HepG2 (cell line): ENCODE data around the gene TESK1. TPM values are rescaled to one million over a fixed set of nuclear protein-coding genes. Genes with fewer than 3 reads are reported as not detected.

ENCODE experiments used
- ATM ChIP-seq: fragments of 450-650 bp; IDR thresholded peaks from 2 replicates; pipeline ENCODE4 v1.7.1; 2017; ENCODE audit warnings: mild to moderate bottlenecking, borderline replicate concordance
- CEBPG ChIP-seq: IDR thresholded peaks from 2 replicates; pipeline ENCODE4 v1.6.1; 2016
- DNMT3B ChIP-seq: conservative IDR thresholded peaks from 2 replicates; pipeline ENCODE4 v1.6.1; 2016; ENCODE audit warnings: missing biosample characterization, control low read depth
- FOSL2 ChIP-seq: sonication (generic); formaldehyde crosslinking; IDR thresholded peaks from 2 replicates; pipeline ENCODE4 v1.4.0; 2020; ENCODE audit warnings: missing genetic modification reagents
- HOXA3 ChIP-seq: sonication (generic); formaldehyde crosslinking; IDR thresholded peaks from 2 replicates; pipeline ENCODE4 v1.5.0; 2020; ENCODE audit warnings: missing genetic modification reagents
- MLLT10 ChIP-seq: sonication (generic); formaldehyde crosslinking; IDR thresholded peaks from 2 replicates; pipeline ENCODE4 v1.4.0; 2020; ENCODE audit warnings: missing genetic modification reagents
- NCOA1 ChIP-seq: sonication (generic); formaldehyde crosslinking; IDR thresholded peaks from 2 replicates; pipeline ENCODE4 v1.9.0; 2021; ENCODE audit warnings: missing genetic modification reagents
- NFRKB ChIP-seq: fragments of 450-650 bp; IDR thresholded peaks from 2 replicates; pipeline ENCODE4 v1.6.1; 2017
- NFYB ChIP-seq: sonication (generic); formaldehyde crosslinking; IDR thresholded peaks from 2 replicates; pipeline ENCODE4 v1.4.0; 2020; ENCODE audit warnings: missing genetic modification reagents
- NR2F2 ChIP-seq: IDR thresholded peaks from 2 replicates; pipeline ENCODE4 v1.6.1; 2012; ENCODE audit warnings: low read depth, inconsistent platforms, borderline replicate concordance
- PRDM15 ChIP-seq: sonication (generic); formaldehyde crosslinking; IDR thresholded peaks from 2 replicates; pipeline ENCODE4 v1.4.0; 2020; ENCODE audit warnings: missing genetic modification reagents
- RCOR2 ChIP-seq: IDR thresholded peaks from 2 replicates; pipeline ENCODE4 v1.6.1; 2016; ENCODE audit warnings: missing biosample characterization, missing genetic modification reagents
- RORA ChIP-seq: sonication (generic); formaldehyde crosslinking; IDR thresholded peaks from 2 replicates; pipeline ENCODE4 v1.5.0; 2020; ENCODE audit warnings: mild to moderate bottlenecking, missing genetic modification reagents, moderate library complexity
- SETDB1 ChIP-seq: sonication (generic); formaldehyde crosslinking; IDR thresholded peaks from 2 replicates; pipeline ENCODE4 v1.5.1; 2020; ENCODE audit warnings: missing genetic modification reagents, mild to moderate bottlenecking, borderline replicate concordance
- SNRNP70 ChIP-seq: fragments of 200-400 bp; formaldehyde crosslinking; IDR thresholded peaks from 2 replicates; pipeline ENCODE4 v1.6.1; 2017; ENCODE audit warnings: mild to moderate bottlenecking, low read depth, low read length, moderate library complexity
- SP2 ChIP-seq: sonication (generic); formaldehyde crosslinking; IDR thresholded peaks from 2 replicates; pipeline ENCODE4 v1.5.1; 2020; ENCODE audit warnings: mild to moderate bottlenecking, missing genetic modification reagents
- ZBTB20 ChIP-seq: sonication (generic); formaldehyde crosslinking; IDR thresholded peaks from 2 replicates; pipeline ENCODE4 v1.8.1; 2023; ENCODE audit warnings: missing genetic modification reagents, low read depth, mild to moderate bottlenecking, borderline replicate concordance
- ZGPAT ChIP-seq: IDR thresholded peaks from 2 replicates; pipeline ENCODE4 v1.6.1; 2016; ENCODE audit warnings: mild to moderate bottlenecking
- ZNF225 ChIP-seq: sonication (generic); formaldehyde crosslinking; IDR thresholded peaks from 2 replicates; pipeline ENCODE4 v1.4.0; 2020; ENCODE audit warnings: mild to moderate bottlenecking, missing genetic modification reagents
- ZNF234 ChIP-seq: sonication (generic); formaldehyde crosslinking; conservative IDR thresholded peaks from 2 replicates; pipeline ENCODE4 v1.5.1; 2020; ENCODE audit warnings: mild to moderate bottlenecking, missing genetic modification reagents
- ZNF235 ChIP-seq: sonication (generic); formaldehyde crosslinking; IDR thresholded peaks from 2 replicates; pipeline ENCODE4 v1.8.1; 2023; ENCODE audit warnings: mild to moderate bottlenecking, missing genetic modification reagents, borderline replicate concordance
- ZNF253 ChIP-seq: sonication (generic); formaldehyde crosslinking; IDR thresholded peaks from 2 replicates; pipeline ENCODE4 v1.8.0; 2022; ENCODE audit warnings: mild to moderate bottlenecking, missing genetic modification reagents, borderline replicate concordance
- ZNF430 ChIP-seq: sonication (generic); formaldehyde crosslinking; IDR thresholded peaks from 2 replicates; pipeline ENCODE4 v1.9.0; 2021; ENCODE audit warnings: mild to moderate bottlenecking, missing genetic modification reagents
- ZNF7 ChIP-seq: IDR thresholded peaks from 2 replicates; pipeline ENCODE4 v1.6.1; 2016; ENCODE audit warnings: missing biosample characterization, missing genetic modification reagents
- ZSCAN25 ChIP-seq: sonication (generic); formaldehyde crosslinking; IDR thresholded peaks from 2 replicates; pipeline ENCODE4 v1.8.0; 2022; ENCODE audit warnings: mild to moderate bottlenecking, missing genetic modification reagents
- polyA plus RNA-seq, 8 experiments: library from polyadenylated mRNA; depleted of rRNA in 3 of 8; stranded (reverse) in 7 of 8; unstranded in 1 of 8; fragments of >200 nt; fragmentation: Illumina TruSeq in 4 of 8; extraction: Trizol in 4 of 8; gene quantifications; 2 replicates each; pipeline versions ENCODE4 v1.2.1 to v1.2.3, GENCODE V29; 2011 to 2016; ENCODE audit warnings: low read depth in 4 of 8, missing spikeins in 1 of 8, mixed read lengths in 1 of 8; ENCODE audit not compliant: insufficient read depth in 1 of 8
- total RNA-seq, 5 experiments: library from RNA; depleted of rRNA; stranded (reverse); fragments of >200 nt; fragmentation: Illumina TruSeq; extraction: Trizol; gene quantifications; 2 replicates each; pipeline ENCODE4 v1.2.3, GENCODE V29; 2016; ENCODE audit warnings: low read depth in 1 of 5
- TF ChIP-seq, protein P1 (sequence below), 2 experiments: fragments of 450-650 bp in 1 of 2; sonication (generic) in 1 of 2; formaldehyde crosslinking; IDR thresholded peaks; 2 replicates each; pipeline versions ENCODE4 v1.5.0 to v1.8.0; 2020 to 2022; ENCODE audit warnings: mild to moderate bottlenecking in 1 of 2, missing genetic modification reagents in 1 of 2

TESK1 gene
- total and polyA plus RNA-seq, 2 of the 13 experiments (the other 11 are each of a cell fraction or from before 2014, with no cell fraction given) = 7.3 to 13.6 TPM

GRCh38 chr9:35646533-35647265, 41.6 kb downstream of the TESK1 start (continued):
- no peak; the same call in 1 of the 2 replicates for TF ChIP-seq ZNF234 (CRISPR knock-in tag)
- peak; percentile 28; the same call in 1 of the 2 replicates for TF ChIP-seq FOSL2
- TF ChIP-seq DNMT3B (CRISPR knock-in tag) = no peak
- TF ChIP-seq RCOR2 = no peak
- TF ChIP-seq ZNF225 = peak; percentile 15; the same call in 1 of the 2 replicates
- TF ChIP-seq NFYB (CRISPR knock-in tag) = no peak
- TF ChIP-seq ZNF253 (CRISPR knock-in tag) = no peak
- TF ChIP-seq NR2F2 = no peak
- TF ChIP-seq, protein P1, sequence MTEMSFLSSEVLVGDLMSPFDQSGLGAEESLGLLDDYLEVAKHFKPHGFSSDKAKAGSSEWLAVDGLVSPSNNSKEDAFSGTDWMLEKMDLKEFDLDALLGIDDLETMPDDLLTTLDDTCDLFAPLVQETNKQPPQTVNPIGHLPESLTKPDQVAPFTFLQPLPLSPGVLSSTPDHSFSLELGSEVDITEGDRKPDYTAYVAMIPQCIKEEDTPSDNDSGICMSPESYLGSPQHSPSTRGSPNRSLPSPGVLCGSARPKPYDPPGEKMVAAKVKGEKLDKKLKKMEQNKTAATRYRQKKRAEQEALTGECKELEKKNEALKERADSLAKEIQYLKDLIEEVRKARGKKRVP (CRISPR knock-in tag; IDR thresholded peaks at IDR 0.05) = no peak
- TF ChIP-seq ZNF7 (CRISPR knock-in tag) = no peak
- TF ChIP-seq RORA (CRISPR knock-in tag) = no peak
- peak; percentile 85 for TF ChIP-seq ZGPAT
- no peak for TF ChIP-seq SP2 (CRISPR knock-in tag)
- no peak for TF ChIP-seq ATM
- peak; percentile 65; the same call in 1 of the 2 replicates for TF ChIP-seq ZSCAN25 (CRISPR knock-in tag)
- TF ChIP-seq SNRNP70 = no peak
- TF ChIP-seq PRDM15 (CRISPR knock-in tag) = no peak
- TF ChIP-seq ZNF430 = no peak
- TF ChIP-seq HOXA3 (CRISPR knock-in tag) = peak; percentile 73; the same call in 1 of the 2 replicates
- TF ChIP-seq SETDB1 (CRISPR knock-in tag) = no peak
- TF ChIP-seq CEBPG = peak; percentile 24; the same call in 1 of the 2 replicates
- TF ChIP-seq NFRKB = no peak
- TF ChIP-seq NCOA1 (CRISPR knock-in tag) = no peak
- TF ChIP-seq ZNF235 (CRISPR knock-in tag) = no peak
- no peak for TF ChIP-seq MLLT10 (CRISPR knock-in tag)
- TF ChIP-seq ZBTB20 (CRISPR knock-in tag) = no peak
